ENCODE results near the gene C5AR1.
"Not testable (repeated sequence)": the region's sequence is repeated elsewhere in the genome, so short reads cannot be mapped to it uniquely, and the experiment has no call there.

Gene C5AR1

DNA sequence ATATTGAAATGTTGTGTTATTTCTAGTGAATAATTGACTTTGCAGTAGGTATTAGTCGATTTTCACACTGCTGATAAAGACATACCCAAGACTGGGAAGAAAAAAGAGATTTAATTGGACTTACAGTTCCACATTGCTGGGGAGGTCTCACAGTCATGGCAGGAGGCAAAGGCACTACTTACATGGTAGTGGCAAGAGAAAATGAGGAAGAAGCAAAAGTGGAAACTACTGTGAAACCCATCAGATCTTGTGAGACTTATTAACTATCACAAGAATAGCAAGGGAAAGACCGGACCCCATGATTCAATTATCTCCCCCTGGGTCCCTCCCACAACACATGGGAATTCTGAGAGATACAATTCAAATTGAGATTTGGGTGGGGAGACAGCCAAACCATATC lies 12.4 kb downstream of the C5AR1 start:
- intact Hi-C loops (cut with DNase I) = no loop called here

DNA sequence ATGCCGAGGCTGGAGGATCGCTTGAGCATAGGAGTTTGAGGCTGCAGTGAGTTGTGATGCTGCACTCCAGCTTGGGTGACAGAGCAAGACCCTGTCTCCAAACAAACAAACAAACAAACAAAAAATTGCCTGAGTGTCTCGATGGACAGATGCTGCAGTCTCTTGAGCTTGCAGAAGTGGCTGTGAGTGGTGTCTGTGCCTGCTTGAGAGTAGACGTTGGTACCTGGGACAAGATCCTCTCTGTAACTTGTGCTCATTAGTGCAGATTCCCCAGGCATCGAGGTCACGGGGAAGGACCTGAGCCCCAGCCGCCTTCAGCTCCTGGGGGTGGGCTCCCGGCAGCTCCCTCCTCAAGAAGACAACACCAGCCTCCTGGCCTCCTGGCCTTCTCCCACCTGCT lies 13.7 kb downstream of the C5AR1 start:
- intact Hi-C loops (cut with DNase I) = no loop called here
- DNase-seq = no peak

More for the DNA sequence above, 12.4 kb downstream of the C5AR1 start:
- no peak for DNase-seq

DNA sequence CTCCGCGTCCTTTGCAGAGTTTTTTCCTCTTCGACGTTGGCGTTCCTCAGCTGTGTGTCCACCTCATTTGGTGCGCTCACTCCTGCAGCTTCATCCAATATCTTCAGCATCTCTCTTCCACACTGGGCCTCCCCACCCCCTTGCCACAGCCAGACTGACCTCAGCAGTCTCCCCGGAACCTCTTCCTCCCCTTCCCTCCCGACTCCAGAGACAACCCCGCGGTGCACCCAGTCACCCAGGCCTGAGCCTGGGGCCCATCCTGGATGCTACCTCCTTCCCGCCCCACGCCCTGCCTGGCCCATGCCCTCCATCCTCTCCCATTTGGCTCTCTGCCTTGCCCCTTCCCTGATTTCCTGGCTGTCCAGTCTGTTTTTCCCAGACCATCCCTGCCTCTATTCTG lies 14.2 kb downstream of the C5AR1 start:
- intact Hi-C loops (cut with DNase I) = no loop called here
- no peak for DNase-seq

DNA sequence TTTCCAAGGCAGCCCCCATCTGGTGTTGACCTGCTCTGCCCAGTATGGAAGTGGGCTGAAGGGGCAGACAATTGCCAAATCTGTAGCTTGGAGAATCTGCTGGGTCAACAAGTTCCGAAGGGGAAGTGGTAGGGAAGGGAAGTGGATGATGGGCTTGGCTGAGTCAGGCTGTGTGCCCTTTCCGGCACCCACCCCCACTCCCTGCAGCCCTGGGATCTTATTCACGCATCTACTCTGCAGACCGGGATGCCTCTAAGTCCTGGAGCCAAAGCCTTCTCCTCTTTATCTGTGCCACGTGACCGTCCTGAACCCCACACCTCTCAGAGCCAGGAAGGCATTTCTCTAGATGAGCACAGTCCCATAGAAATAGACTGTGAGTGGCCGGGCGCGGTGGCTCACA lies 14.8 kb downstream of the C5AR1 start:
- peak in 22 of 42 donors; percentile 13 to 60 (median 38) for DNase-seq
- intact Hi-C loops (cut with DNase I) = no loop called here

DNA sequence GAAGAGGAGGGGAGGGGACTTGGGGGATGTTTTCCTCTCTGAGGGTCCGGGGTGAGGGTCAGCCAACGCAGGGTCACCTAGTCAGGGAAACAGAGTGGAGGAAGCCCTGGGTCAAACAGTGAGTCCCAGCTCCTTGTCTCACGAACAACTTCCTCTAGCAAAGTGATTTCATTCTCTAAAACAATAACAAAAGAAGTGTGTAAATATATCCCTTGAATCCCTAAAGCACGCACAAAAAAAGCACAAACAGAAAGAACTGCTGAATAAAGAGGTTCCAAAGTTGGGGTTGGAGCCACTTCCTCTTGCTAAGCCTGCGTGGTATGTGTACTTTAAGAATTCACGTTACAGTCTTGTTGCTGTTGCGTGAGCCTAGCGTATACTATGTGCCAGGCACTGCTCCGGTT lies 20.8 kb downstream of the C5AR1 start:
- intact Hi-C loops (cut with DNase I) = no loop called here
- peak in 2 of 42 donors; percentile 8 to 11 for DNase-seq

DNA sequence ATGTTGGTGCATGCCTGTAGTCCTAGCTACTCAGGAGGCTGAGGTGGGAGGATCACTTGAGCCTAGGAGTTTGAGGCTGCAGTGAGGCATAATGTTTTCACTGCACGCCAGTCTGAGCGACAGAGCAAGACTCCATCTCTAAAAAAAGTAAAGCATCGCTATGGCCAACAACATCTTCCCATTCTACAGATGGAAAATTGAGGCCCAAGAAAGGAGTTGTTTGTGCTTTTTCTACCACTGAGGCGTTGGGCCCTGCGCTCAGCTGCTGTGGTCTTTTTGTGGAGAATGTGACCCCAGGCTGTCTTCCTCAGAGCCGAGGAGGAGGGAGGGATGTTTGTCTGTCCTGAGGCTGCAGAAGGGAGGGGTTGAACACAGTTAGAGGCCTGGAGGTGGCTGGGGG lies 21.8 kb downstream of the C5AR1 start:
- intact Hi-C loops (cut with DNase I) = no loop called here
- DNase-seq = no peak

DNA sequence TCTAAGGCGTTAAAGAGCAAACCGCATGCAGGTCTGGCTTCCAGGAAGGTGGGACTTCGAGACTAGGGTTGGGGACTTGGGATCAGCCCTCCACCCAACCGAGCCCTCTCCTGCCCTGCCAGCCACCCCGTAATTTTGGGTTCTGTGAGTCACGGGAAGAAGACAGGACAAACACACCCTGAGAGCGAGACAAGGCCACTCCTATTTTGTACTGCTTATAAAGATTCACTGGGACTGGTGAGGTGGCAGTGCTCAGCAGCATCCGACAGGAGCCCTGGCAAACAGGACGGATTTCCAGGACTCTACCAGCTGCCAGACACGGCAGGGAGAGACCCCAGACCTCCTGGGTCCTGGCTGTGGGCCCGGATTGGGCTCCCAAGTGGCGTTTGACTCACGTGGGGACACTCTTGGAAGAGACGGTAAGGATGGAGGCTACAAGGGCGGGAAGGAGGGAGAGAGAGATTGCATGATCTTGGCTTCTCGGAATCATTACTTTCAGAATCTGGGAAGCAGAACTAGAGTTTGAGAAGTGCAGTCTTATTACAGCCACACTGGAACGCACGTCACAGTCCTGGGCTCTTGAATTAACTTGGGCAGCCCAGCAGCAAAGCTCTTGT lies 22.4 kb downstream of the C5AR1 start, which contains the start of gene C5AR2:
TSS of gene C5AR2 (plus strand) at position 245 of the 617 bp plus-strand sequence. CDS start 8,625 bp downstream, outside the sequence.
- intact Hi-C loops (cut with DNase I) = no loop called here
- DNase-seq = peak in 2 of 42 donors; percentile 24 to 40

DNA sequence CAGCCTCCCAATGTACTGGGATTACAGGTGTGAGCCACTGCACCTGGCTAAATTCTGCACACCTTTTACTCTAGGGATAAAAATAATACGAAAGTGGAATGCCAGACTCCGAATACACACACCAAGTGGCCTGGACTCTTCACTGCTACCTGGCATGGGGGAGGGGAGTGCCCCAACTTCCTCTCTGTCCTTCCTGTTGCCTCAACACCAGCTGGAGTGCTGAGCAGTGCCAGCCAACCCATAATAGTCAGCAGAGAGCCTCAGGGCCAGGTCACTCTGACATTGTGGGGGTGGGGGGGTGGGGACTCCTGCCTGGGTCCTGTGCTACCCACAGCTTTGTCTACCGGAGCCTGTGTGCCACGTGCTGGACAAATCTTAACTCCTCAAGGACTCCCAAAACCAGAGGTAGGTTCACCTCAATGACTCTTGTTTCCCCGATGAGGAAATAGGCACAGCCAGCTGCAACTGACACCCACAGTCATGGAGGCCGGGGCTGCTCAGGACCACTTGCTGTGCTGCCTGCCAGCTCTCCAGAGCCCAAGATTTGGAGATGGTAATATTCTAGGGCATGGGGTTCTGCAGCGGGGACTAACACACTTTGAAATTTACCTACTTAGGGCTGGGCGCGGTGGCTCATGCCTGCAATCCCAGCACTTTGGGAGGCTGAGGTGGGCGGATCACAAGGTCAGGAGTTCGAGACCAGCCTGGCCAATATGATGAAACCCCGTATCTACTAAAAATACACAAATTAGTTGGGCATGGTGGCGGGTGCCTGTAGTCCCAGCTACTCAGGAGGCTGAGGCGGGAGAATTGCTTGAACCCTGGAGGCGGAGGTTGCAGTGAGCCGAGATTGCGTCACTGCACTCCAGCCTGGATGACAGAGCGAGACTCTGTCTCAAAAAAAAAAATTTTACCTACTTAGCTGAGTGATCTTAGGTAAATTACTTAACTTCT lies 27.4 kb downstream of the C5AR1 start:
- peak in 36 of 42 donors; percentile 16 to 80 (median 44) for DNase-seq
- intact Hi-C loops (cut with DNase I) = not testable (repeated sequence)

DNA sequence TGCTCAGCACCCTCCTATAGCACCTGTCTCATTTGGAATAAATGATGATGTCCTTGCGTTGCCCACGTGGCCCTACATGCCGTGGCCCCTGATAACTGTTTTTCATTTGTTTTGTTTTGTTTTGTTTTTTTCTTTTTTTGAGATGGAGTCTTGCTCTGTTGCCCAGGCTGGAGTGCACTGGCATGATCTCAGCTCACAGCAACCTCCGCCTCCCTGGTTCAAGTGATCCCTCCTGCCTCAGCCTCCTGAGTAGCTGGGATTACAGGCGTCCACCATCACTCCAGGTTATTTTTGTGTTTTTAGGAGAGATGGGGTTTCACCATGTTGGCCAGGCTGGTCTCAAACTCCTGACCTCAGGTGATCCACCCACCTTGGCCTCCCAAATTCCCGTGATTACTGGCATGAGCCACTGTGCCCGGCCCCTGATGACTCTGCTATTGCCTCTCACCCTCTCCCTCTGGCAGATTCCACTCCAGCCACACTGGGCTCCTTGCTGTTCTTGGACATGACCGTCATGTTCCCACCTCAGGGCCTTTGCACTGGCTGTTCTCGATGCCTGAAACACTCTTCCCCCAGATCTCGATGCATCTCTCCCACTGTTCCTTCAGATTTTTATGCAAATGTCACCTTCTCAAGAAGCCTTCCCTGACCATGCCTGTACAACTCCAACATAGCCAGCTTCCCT lies 29.7 kb downstream of the C5AR1 start:
- intact Hi-C loops (cut with DNase I) = no loop called here
- DNase-seq = no peak

DNA sequence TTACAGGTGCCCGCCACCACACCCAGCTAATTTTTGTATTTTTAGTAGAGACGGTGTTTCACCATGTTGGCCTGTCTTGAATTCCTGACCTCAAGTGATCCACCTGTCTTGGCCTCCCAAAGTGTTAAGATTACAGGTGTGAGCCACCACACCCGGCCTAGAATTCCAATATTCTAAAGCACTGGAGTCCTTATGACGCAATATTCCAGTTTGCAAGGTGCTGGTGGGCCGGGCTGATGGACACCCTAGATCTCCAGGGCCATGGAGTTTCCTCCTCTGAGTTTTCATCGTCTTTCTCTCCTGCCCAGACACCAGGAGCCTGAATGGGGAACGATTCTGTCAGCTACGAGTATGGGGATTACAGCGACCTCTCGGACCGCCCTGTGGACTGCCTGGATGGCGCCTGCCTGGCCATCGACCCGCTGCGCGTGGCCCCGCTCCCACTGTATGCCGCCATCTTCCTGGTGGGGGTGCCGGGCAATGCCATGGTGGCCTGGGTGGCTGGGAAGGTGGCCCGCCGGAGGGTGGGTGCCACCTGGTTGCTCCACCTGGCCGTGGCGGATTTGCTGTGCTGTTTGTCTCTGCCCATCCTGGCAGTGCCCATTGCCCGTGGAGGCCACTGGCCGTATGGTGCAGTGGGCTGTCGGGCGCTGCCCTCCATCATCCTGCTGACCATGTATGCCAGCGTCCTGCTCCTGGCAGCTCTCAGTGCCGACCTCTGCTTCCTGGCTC lies 31.0 kb downstream of the C5AR1 start:
- intact Hi-C loops (cut with DNase I) = no loop called here
- no peak for DNase-seq

DNA sequence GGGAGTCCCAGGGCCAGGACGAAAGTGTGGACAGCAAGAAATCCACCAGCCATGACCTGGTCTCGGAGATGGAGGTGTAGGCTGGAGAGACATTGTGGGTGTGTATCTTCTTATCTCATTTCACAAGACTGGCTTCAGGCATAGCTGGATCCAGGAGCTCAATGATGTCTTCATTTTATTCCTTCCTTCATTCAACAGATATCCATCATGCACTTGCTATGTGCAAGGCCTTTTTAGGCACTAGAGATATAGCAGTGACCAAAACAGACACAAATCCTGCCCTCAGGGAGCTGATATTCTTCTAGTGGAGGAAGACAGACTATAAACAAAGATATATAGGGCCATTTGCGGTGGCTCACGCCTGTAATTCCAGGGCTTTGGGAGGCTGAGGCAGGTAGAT lies 32.1 kb downstream of the C5AR1 start:
- intact Hi-C loops (cut with DNase I) = no loop called here
- DNase-seq = no peak

DNA sequence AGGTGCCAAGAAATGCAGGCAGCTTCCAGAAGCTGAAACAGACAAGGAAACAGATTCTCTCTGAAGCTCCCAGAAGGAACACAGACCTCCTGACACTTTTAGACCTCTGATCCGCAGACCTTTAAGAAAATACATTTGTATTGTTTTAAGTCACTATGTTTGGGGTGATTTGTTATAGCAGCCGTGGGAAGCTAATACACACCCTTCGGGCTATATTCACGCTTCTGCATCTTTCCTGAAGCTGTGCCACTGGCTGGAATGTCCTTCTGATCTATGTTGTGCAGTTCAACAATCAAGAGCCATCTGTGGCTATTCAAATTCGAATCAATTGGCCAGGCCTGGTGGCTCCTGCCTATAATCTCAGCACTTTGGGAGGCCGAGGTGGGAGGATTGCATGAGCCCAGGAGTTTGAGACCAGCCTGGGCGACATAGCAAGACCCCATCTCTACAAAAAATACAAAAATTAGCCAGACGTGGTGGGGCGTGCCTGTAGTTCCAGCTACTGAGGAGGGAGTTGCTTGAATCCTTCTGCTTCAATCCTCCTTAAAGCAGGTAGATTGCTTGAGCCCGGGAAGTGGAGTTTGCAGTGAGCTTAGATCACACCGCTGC lies 33.6 kb downstream of the C5AR1 start:
- no peak for DNase-seq
- intact Hi-C loops (cut with DNase I) = no loop called here

DNA sequence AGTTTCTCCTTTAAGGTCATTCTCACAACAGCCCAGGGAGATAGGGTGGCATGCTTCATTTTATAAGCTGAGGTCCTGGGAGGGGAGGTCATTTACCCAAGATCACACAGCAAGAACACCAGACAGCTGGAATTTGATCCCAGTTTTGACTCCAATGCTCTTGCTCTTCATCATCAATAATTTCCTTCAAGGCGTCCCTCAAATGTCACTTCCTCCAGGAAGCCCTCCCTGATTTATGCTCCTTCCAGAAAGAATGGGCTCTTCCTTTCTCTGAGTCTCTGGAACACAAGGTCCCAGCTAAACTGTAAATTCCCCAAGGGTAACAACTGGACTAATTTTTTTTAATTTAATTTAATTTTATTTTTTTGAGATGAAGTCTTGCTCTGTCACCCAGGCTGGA lies 34.8 kb downstream of the C5AR1 start:
- intact Hi-C loops (cut with DNase I) = no loop called here
- DNase-seq = no peak

DNA sequence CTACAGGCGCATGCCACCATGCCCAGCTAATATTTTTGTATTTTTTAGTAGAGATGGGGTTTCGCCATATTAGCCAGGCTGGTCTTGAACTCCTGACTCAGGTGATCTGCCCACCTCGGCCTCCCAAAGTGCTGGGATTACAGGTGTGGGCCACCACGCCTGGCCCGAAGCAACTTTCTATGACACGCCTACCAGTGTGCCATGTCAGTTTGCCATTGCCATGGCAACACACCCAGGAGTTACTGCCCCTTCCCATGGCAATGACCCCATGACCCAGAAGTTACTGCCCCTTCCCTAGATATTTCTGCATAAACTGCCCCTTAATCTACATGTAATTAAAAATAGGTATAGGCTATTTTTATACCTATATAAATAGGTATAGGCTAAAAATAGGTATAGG lies 36.4 kb downstream of the C5AR1 start:
- DNase-seq; intact Hi-C loops (cut with DNase I): not testable (repeated sequence)

DNA sequence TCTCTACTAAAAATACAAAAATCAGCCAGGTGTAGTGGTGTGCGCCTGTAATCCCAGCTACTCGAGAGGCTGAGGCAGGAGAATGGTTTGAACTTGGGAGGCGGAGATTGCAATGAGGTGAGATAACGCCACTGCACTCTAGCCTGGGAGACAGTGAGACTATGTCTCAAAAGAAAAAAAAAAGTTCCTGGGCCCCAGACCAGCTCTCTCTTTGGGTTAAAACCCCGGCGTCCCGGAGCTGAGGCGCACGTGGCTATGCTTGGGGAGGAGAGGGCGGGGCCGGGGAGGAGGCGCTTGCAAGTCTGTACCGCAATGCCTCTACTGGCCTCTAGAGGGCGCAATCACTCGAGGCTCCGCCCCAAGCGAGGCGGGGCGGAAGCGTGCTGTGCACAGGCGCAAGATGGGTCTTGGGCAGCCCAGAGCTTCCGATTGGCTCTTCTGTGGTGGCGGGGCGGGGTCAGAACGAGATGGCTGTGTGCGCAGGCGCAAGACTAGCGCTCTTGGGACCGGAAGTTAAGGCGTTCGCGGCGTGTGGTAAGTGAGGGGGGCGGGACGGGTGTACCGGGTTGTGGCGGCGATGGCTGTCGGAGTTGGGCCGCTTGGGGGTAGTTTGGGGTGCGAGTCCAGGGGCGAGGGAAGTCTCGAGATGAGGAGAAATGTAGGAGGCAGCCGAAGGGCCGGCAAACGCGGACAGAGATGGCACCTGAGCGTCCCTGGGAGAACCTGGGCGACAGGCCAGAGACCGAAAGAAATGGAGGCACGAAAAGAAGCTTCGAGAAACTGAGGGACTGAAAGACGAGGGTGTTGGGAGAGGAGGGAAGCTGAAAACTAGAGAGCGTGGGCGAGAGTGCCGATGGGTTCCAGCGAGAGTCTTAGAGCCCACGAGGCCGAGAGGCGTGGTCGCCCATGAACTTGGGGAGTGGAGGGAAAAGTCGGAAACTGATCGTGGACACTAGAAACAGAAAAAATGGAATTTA lies 39.4 kb downstream of the C5AR1 start, which contains the start of gene DHX34:
TSS of gene DHX34 (plus strand) at position 497 of the 977 bp plus-strand sequence. CDS start 3,716 bp downstream, outside the sequence.
- DNase-seq = peak; percentile 92 to 98 (median 96)
- intact Hi-C loops (cut with DNase I) = no loop called here

DNA sequence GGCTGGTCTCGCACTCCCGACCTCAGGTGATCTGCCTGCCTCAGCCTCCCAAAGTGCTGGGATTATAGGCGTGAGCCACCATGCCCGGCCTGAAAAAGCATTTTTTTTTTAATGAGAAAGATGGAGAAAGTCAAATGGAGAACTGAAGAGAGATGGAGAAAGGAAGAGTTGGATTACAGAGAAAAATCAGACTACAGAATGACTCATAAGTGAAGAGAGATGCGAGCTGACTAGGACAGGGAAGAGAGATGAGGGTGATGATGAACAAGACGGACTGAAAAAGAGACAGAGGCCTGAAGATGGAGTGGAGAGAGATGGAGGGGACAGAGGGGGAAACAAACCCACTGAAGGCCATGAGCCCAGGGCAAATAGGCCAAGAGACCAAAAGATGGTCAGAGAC lies 41.0 kb downstream of the C5AR1 start:
- intact Hi-C loops (cut with DNase I) = no loop called here

DNA sequence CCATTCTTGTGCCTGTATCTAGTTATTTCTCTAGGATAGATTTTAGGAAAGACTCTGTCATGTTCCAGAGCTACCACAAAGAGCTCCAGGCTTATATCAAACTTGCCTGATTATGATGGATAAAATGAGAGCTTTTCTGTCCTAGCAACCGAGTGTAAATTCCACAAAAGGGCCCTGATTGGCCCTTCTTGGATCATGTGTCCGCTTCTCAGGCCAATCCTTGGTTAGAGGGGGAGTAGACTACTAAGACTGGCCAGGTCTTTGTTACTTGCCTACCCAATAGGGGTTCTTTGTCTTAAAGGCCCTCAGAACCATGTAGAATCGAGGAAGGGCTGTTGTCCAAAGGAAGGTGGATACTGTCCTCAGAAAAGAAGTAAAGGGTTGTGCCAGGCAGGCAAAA lies 41.9 kb downstream of the C5AR1 start:
- intact Hi-C loops (cut with DNase I) = no loop called here
- peak in 30 of 42 donors; percentile 17 to 68 (median 40) for DNase-seq

More for the DNA sequence above, 41.0 kb downstream of the C5AR1 start:
- DNase-seq = no peak

All from head of caudate nucleus (tissue), 42 donors.